HEK293 (cell line): ENCODE results near the gene TRUB2.
A peak's percentile ranks its signal among the peaks of the same experiment; 100 is the strongest.

Source experiments
- KLF10 ChIP-seq: fragments of 450-650 bp; IDR thresholded peaks from 2 replicates; pipeline ENCODE4 v1.5.1; 2018; ENCODE audit warnings: missing biosample characterization, mild to moderate bottlenecking, missing genetic modification characterization
- KLF7 ChIP-seq: fragments of 450-650 bp; formaldehyde crosslinking; IDR thresholded peaks from 2 replicates; pipeline ENCODE4 v1.5.1; 2016; ENCODE audit warnings: missing biosample characterization, missing genetic modification characterization, borderline replicate concordance
- KLF9 ChIP-seq: fragments of 450-650 bp; formaldehyde crosslinking; IDR thresholded peaks from 2 replicates; pipeline ENCODE4 v1.5.1; 2016; ENCODE audit warnings: missing biosample characterization, missing genetic modification characterization, low read depth
- PRDM2 ChIP-seq: fragments of 450-650 bp; formaldehyde crosslinking; IDR thresholded peaks from 2 replicates; pipeline ENCODE4 v1.5.1; 2016; ENCODE audit warnings: missing biosample characterization, missing genetic modification characterization, borderline replicate concordance
- RBAK ChIP-seq: fragments of 450-650 bp; formaldehyde crosslinking; IDR thresholded peaks from 2 replicates; pipeline ENCODE4 v1.5.1; 2016; ENCODE audit warnings: missing biosample characterization, missing genetic modification characterization
- SP2 ChIP-seq: fragments of 450-650 bp; formaldehyde crosslinking; IDR thresholded peaks from 2 replicates; pipeline ENCODE4 v1.5.1; 2016; ENCODE audit warnings: missing biosample characterization, missing genetic modification characterization
- SP3 ChIP-seq: fragments of 450-650 bp; formaldehyde crosslinking; IDR thresholded peaks from 2 replicates; pipeline ENCODE4 v1.5.1; 2016; ENCODE audit warnings: missing biosample characterization, missing genetic modification characterization
- WT1 ChIP-seq: fragments of 450-650 bp; formaldehyde crosslinking; IDR thresholded peaks from 2 replicates; pipeline ENCODE4 v1.5.1; 2016; ENCODE audit warnings: missing biosample characterization, missing genetic modification characterization
- YY1 ChIP-seq: fragments of 450-650 bp; formaldehyde crosslinking; IDR thresholded peaks from 2 replicates; pipeline ENCODE4 v1.5.1; 2018; ENCODE audit warnings: missing biosample characterization, missing genetic modification characterization
- ZBTB17 ChIP-seq: fragments of 450-650 bp; formaldehyde crosslinking; IDR thresholded peaks from 2 replicates; pipeline ENCODE4 v1.5.1; 2016; ENCODE audit warnings: missing biosample characterization, missing genetic modification characterization
- ZNF121 ChIP-seq: fragments of 450-650 bp; formaldehyde crosslinking; IDR thresholded peaks from 2 replicates; pipeline ENCODE4 v1.5.1; 2016; ENCODE audit warnings: missing biosample characterization, missing genetic modification characterization
- ZNF138 ChIP-seq: fragments of 450-650 bp; formaldehyde crosslinking; IDR thresholded peaks from 2 replicates; pipeline ENCODE4 v1.5.1; 2016; ENCODE audit warnings: missing biosample characterization, missing genetic modification characterization, borderline replicate concordance
- ZNF16 ChIP-seq: fragments of 450-650 bp; formaldehyde crosslinking; IDR thresholded peaks from 2 replicates; pipeline ENCODE4 v1.5.1; 2016; ENCODE audit warnings: low read depth, missing biosample characterization, missing genetic modification characterization
- ZNF214 ChIP-seq: fragments of 450-650 bp; formaldehyde crosslinking; IDR thresholded peaks from 2 replicates; pipeline ENCODE4 v1.5.1; 2017; ENCODE audit warnings: missing biosample characterization, mild to moderate bottlenecking, missing genetic modification characterization, borderline replicate concordance
- ZNF223 ChIP-seq: fragments of 450-650 bp; formaldehyde crosslinking; IDR thresholded peaks from 2 replicates; pipeline ENCODE4 v1.5.1; 2016; ENCODE audit warnings: missing biosample characterization, missing genetic modification characterization
- ZNF266 ChIP-seq: fragments of 450-650 bp; formaldehyde crosslinking; IDR thresholded peaks from 2 replicates; pipeline ENCODE4 v1.5.1; 2016; ENCODE audit warnings: missing biosample characterization, missing genetic modification characterization, low read depth
- ZNF324 ChIP-seq: fragments of 450-650 bp; formaldehyde crosslinking; IDR thresholded peaks from 2 replicates; pipeline ENCODE4 v1.5.1; 2016; ENCODE audit warnings: missing biosample characterization, missing genetic modification characterization
- ZNF335 ChIP-seq: fragments of 450-650 bp; formaldehyde crosslinking; conservative IDR thresholded peaks from 2 replicates; pipeline ENCODE4 v1.5.1; 2016; ENCODE audit warnings: missing biosample characterization, missing genetic modification characterization
- ZNF571 ChIP-seq: fragments of 450-650 bp; formaldehyde crosslinking; IDR thresholded peaks from 2 replicates; pipeline ENCODE4 v1.5.0; 2017; ENCODE audit warnings: missing biosample characterization, missing genetic modification characterization
- ZNF624 ChIP-seq: fragments of 450-650 bp; formaldehyde crosslinking; IDR thresholded peaks from 2 replicates; pipeline ENCODE4 v1.5.1; 2017; ENCODE audit warnings: missing biosample characterization, missing genetic modification characterization
- ZNF639 ChIP-seq: fragments of 450-650 bp; formaldehyde crosslinking; IDR thresholded peaks from 2 replicates; pipeline ENCODE4 v1.5.1; 2016; ENCODE audit warnings: missing biosample characterization, missing genetic modification characterization
- ZNF660 ChIP-seq: fragments of 450-650 bp; IDR thresholded peaks from 2 replicates; pipeline ENCODE4 v1.5.1; 2018; ENCODE audit warnings: missing biosample characterization, mild to moderate bottlenecking, missing genetic modification characterization
- ZNF670 ChIP-seq: fragments of 450-650 bp; formaldehyde crosslinking; IDR thresholded peaks from 2 replicates; pipeline ENCODE4 v1.5.1; 2016; ENCODE audit warnings: missing biosample characterization, missing genetic modification characterization, low read depth
- ZNF785 ChIP-seq: fragments of 450-650 bp; formaldehyde crosslinking; IDR thresholded peaks from 2 replicates; pipeline ENCODE4 v1.5.1; 2016; ENCODE audit warnings: missing biosample characterization, missing genetic modification characterization
- ZNF843 ChIP-seq: fragments of 450-650 bp; formaldehyde crosslinking; IDR thresholded peaks from 2 replicates; pipeline ENCODE4 v1.5.1; 2016; ENCODE audit warnings: missing biosample characterization, missing genetic modification characterization
- TF ChIP-seq, protein P1 (sequence below): fragments of 450-650 bp; formaldehyde crosslinking; IDR thresholded peaks from 2 replicates; pipeline ENCODE4 v1.5.1; 2016; ENCODE audit warnings: missing biosample characterization, missing genetic modification characterization
- TF ChIP-seq, protein P2 (sequence below): fragments of 450-650 bp; formaldehyde crosslinking; IDR thresholded peaks from 2 replicates; pipeline ENCODE4 v1.5.1; 2017; ENCODE audit warnings: missing biosample characterization, missing genetic modification characterization

The TRUB2 gene

GRCh38 chr9:128370752-128371629 lies 48.7 kb upstream of the TRUB2 start, which contains the start of gene URM1 (continued):
- no peak for TF ChIP-seq PRDM2
- TF ChIP-seq ZNF660, result no peak
- TF ChIP-seq ZNF639, result 0 out of 2 replicates have a peak, but pooled peaks have one; percentile 18
- TF ChIP-seq RBAK (tag by site-specific recombination), result no peak
- TF ChIP-seq ZNF571 (tag by site-specific recombination), result no peak
- no peak for TF ChIP-seq KLF7 (tag by site-specific recombination)
- TF ChIP-seq SP2, result peak; percentile 85
- peak; percentile 80 for TF ChIP-seq ZBTB17 (tag by site-specific recombination)
- no peak for TF ChIP-seq KLF10 (tag by site-specific recombination)
- TF ChIP-seq, protein P1, sequence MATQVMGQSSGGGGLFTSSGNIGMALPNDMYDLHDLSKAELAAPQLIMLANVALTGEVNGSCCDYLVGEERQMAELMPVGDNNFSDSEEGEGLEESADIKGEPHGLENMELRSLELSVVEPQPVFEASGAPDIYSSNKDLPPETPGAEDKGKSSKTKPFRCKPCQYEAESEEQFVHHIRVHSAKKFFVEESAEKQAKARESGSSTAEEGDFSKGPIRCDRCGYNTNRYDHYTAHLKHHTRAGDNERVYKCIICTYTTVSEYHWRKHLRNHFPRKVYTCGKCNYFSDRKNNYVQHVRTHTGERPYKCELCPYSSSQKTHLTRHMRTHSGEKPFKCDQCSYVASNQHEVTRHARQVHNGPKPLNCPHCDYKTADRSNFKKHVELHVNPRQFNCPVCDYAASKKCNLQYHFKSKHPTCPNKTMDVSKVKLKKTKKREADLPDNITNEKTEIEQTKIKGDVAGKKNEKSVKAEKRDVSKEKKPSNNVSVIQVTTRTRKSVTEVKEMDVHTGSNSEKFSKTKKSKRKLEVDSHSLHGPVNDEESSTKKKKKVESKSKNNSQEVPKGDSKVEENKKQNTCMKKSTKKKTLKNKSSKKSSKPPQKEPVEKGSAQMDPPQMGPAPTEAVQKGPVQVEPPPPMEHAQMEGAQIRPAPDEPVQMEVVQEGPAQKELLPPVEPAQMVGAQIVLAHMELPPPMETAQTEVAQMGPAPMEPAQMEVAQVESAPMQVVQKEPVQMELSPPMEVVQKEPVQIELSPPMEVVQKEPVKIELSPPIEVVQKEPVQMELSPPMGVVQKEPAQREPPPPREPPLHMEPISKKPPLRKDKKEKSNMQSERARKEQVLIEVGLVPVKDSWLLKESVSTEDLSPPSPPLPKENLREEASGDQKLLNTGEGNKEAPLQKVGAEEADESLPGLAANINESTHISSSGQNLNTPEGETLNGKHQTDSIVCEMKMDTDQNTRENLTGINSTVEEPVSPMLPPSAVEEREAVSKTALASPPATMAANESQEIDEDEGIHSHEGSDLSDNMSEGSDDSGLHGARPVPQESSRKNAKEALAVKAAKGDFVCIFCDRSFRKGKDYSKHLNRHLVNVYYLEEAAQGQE (tag by site-specific recombination), result 0 out of 2 replicates have a peak, but pooled peaks have one; percentile 18
- 0 out of 2 replicates have a peak, but pooled peaks have one; percentile 24 for TF ChIP-seq KLF9 (tag by site-specific recombination)
- TF ChIP-seq ZNF785 (tag by site-specific recombination), result no peak
- TF ChIP-seq ZNF843 (tag by site-specific recombination), result no peak
- TF ChIP-seq ZNF624, result no peak
- TF ChIP-seq ZNF223, result no peak
- TF ChIP-seq ZNF266 (tag by site-specific recombination), result no peak
- TF ChIP-seq SP3 (tag by site-specific recombination), result peak; percentile 77
- TF ChIP-seq ZNF670 (tag by site-specific recombination), result no peak
- TF ChIP-seq ZNF16 (tag by site-specific recombination), result no peak
- no peak for TF ChIP-seq WT1
- no peak for TF ChIP-seq ZNF214 (tag by site-specific recombination)
- TF ChIP-seq, protein P2, sequence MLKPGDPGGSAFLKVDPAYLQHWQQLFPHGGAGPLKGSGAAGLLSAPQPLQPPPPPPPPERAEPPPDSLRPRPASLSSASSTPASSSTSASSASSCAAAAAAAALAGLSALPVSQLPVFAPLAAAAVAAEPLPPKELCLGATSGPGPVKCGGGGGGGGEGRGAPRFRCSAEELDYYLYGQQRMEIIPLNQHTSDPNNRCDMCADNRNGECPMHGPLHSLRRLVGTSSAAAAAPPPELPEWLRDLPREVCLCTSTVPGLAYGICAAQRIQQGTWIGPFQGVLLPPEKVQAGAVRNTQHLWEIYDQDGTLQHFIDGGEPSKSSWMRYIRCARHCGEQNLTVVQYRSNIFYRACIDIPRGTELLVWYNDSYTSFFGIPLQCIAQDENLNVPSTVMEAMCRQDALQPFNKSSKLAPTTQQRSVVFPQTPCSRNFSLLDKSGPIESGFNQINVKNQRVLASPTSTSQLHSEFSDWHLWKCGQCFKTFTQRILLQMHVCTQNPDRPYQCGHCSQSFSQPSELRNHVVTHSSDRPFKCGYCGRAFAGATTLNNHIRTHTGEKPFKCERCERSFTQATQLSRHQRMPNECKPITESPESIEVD, result no peak
- peak; percentile 62 for TF ChIP-seq ZNF335 (tag by site-specific recombination)
- TF ChIP-seq ZNF138 (tag by site-specific recombination), result no peak
- TF ChIP-seq ZNF324, result no peak
- TF ChIP-seq YY1 (tag by site-specific recombination), result peak; percentile 84
- TF ChIP-seq ZNF121, result no peak
